ENCODE measurements around the gene OR10A6.

The OR10A6 gene

DNA sequence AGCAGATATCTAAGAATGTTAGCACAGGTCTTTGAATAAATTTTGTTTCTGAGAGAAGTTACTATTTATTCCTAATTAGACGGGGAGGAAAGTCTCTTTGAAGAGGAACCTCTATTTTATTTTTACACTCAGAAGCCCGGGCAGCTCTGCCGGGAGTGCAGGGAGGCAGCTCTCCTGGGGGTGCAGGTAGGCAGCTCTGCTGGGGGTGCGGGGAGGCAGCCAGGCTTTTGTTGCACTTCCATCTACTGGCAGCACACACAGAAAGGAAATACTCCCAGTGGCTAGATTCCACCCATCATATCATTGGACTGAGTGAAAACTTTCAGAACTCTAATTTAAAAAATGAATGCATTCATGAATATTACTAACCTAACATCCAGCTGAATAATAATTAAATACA lies 24.6 kb downstream of the OR10A6 start:
- Histone ChIP-seq H3K9me3 (ENCODE audit: severe bottlenecking) (no peaks in the 10 kb centered on the region), H3K27ac (ENCODE audit: poor library complexity, severe bottlenecking) (peak overlapping the region; percentile 94), H3K4me3 (ENCODE audit: severe bottlenecking) (peak overlapping the region; percentile 15), H3K4me1 (ENCODE audit: insufficient read depth, poor library complexity, severe bottlenecking) (peaks cover 47% of the 10 kb centered on the region), H3K27me3 (ENCODE audit: insufficient read depth, poor library complexity, severe bottlenecking) (no peaks in the 10 kb centered on the region), H3K36me3 (ENCODE audit: low read depth) (peaks cover 2% of the 10 kb centered on the region; the same call in 1 of the 2 replicates)
- DNase-seq (ENCODE audit: low spot score) = no peak
- TF ChIP-seq, protein P1, sequence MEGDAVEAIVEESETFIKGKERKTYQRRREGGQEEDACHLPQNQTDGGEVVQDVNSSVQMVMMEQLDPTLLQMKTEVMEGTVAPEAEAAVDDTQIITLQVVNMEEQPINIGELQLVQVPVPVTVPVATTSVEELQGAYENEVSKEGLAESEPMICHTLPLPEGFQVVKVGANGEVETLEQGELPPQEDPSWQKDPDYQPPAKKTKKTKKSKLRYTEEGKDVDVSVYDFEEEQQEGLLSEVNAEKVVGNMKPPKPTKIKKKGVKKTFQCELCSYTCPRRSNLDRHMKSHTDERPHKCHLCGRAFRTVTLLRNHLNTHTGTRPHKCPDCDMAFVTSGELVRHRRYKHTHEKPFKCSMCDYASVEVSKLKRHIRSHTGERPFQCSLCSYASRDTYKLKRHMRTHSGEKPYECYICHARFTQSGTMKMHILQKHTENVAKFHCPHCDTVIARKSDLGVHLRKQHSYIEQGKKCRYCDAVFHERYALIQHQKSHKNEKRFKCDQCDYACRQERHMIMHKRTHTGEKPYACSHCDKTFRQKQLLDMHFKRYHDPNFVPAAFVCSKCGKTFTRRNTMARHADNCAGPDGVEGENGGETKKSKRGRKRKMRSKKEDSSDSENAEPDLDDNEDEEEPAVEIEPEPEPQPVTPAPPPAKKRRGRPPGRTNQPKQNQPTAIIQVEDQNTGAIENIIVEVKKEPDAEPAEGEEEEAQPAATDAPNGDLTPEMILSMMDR (IDR thresholded peaks at IDR 0.05; ENCODE audit: poor library complexity, severe bottlenecking) = no peak
- peak; percentile 63 for ATAC-seq (ENCODE audit: low read depth)

DNA sequence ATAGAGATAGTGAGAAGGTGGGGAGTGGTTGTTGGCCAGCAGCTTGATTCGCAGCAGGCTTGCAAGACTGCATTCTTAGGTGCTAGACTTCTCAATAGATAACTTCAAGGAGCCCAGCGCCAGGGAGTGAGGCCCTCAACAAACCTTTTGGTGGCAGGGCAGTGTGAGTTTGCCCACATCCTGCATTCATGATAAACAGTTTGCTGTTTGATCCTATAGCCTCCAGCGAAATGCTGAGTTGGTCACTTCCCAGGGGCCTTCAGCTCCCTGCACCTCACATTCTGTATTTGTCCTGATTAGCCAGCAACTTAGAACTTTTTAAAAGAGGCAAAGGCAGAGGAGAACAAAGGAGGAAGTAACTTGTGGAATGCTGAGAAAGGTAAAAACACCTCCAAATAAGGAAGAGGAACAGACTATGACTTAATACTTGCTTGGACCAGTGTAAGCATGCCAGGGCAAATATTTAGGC lies 25.1 kb downstream of the OR10A6 start:
- Histone ChIP-seq H3K4me1 (ENCODE audit: insufficient read depth, poor library complexity, severe bottlenecking) (peaks cover 47% of the 10 kb centered on the region), H3K36me3 (ENCODE audit: low read depth) (peaks cover 6% of the 10 kb centered on the region), H3K27ac (ENCODE audit: poor library complexity, severe bottlenecking) (peak overlapping the region; percentile 94), H3K27me3 (ENCODE audit: insufficient read depth, poor library complexity, severe bottlenecking) (no peaks in the 10 kb centered on the region), H3K9me3 (ENCODE audit: severe bottlenecking) (no peaks in the 10 kb centered on the region), H3K4me3 (ENCODE audit: severe bottlenecking) (peak overlapping the region; percentile 15)
- ATAC-seq (ENCODE audit: low read depth) (peak; percentile 70), DNase-seq (ENCODE audit: low spot score) (peak; percentile 56)
- TF ChIP-seq, protein P1 (IDR thresholded peaks at IDR 0.05; ENCODE audit: poor library complexity, severe bottlenecking) = no peak

DNA sequence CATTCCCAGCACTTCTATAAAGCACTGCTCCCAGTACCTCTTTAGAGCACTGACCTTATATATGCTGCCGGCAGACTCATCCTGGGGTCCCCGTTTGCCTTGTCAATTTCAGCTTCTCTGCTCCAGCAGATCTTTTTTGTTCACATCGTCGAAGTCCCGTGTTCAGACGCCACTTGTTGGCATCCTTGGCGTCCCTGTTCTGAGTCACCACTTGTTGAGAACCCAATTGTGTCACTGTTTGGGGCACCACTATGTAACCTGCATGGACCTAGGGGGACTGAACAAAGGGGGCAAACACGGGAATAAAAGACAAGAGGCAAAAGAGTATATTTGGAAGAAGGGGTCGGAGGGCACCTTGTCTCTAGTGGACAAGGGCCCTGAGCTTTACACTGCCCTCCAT lies 25.5 kb downstream of the OR10A6 start:
- Histone ChIP-seq H3K4me1 (ENCODE audit: insufficient read depth, poor library complexity, severe bottlenecking) (peaks cover 44% of the 10 kb centered on the region), H3K4me3 (ENCODE audit: severe bottlenecking) (peak overlapping the region; percentile 15)
- TF ChIP-seq, protein P1 (IDR thresholded peaks at IDR 0.05; ENCODE audit: poor library complexity, severe bottlenecking) = no peak

DNA sequence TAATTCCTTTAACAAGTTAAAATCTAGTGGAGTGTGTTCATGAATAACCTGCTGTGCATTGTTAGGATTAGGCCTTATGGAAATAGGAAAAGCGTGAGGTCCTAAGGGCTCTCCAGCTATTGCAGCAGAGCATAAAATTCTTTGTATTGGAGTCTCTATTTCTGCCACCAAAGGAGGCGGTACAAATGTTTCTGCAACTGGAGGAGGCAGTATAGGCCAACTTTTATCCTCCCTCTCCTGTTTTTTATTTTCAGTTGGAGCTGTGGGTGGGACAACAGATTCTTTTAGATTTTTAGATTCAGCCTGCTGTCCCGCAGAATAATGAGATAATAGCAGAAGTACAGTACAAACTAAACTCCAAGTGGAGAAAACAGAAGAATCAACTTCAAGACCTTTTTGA lies 26.2 kb downstream of the OR10A6 start:
- peak overlapping the region; percentile 15 for H3K4me3 ChIP-seq (ENCODE audit: severe bottlenecking)

More for the DNA sequence above, 25.5 kb downstream of the OR10A6 start:
- ATAC-seq (ENCODE audit: low read depth) (peak; percentile 30), DNase-seq (ENCODE audit: low spot score) (no peak)
- H3K27ac ChIP-seq (ENCODE audit: poor library complexity, severe bottlenecking) = peak overlapping the region; percentile 94
- H3K36me3 ChIP-seq (ENCODE audit: low read depth) = peaks cover 9% of the 10 kb centered on the region
- H3K27me3 ChIP-seq (ENCODE audit: insufficient read depth, poor library complexity, severe bottlenecking) = no peaks in the 10 kb centered on the region
- no peaks in the 10 kb centered on the region for H3K9me3 ChIP-seq (ENCODE audit: severe bottlenecking)

DNA sequence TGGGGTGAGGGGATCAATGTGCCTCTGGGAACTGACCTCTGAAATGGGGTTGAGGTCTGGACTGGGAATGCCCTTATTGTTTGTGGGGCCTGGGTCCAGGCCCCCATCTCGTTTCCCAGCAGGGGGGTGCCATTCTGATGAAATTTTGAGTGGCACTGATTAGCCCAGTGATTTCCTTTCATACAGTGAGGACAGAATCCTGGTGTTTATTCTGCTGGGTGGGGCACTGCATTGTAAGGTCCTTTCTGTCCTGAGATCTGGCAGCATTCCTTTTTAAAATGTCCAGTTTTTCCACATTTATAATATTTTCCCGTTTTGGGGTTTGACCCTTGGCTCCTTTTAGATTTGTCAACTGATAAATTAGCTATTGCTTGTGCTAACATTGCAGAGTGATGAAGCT lies 27.1 kb downstream of the OR10A6 start:
- Histone ChIP-seq H3K4me1 (ENCODE audit: insufficient read depth, poor library complexity, severe bottlenecking) (peaks cover 35% of the 10 kb centered on the region), H3K4me3 (ENCODE audit: severe bottlenecking) (no peak overlapping the region)

More for the DNA sequence above, 26.2 kb downstream of the OR10A6 start:
- Histone ChIP-seq H3K27me3 (ENCODE audit: insufficient read depth, poor library complexity, severe bottlenecking) (no peaks in the 10 kb centered on the region), H3K36me3 (ENCODE audit: low read depth) (peaks cover 9% of the 10 kb centered on the region), H3K9me3 (ENCODE audit: severe bottlenecking) (no peaks in the 10 kb centered on the region), H3K27ac (ENCODE audit: poor library complexity, severe bottlenecking) (peak overlapping the region; percentile 94), H3K4me1 (ENCODE audit: insufficient read depth, poor library complexity, severe bottlenecking) (peaks cover 38% of the 10 kb centered on the region)
- DNase-seq (ENCODE audit: low spot score) (no peak), ATAC-seq (ENCODE audit: low read depth) (no peak)
- TF ChIP-seq, protein P1 (IDR thresholded peaks at IDR 0.05; ENCODE audit: poor library complexity, severe bottlenecking) = peak; percentile 51

More for the DNA sequence above, 27.1 kb downstream of the OR10A6 start:
- peak overlapping the region; percentile 94 for H3K27ac ChIP-seq (ENCODE audit: poor library complexity, severe bottlenecking)
- H3K27me3 ChIP-seq (ENCODE audit: insufficient read depth, poor library complexity, severe bottlenecking) = no peaks in the 10 kb centered on the region
- no peak for DNase-seq (ENCODE audit: low spot score)
- TF ChIP-seq, protein P1 (IDR thresholded peaks at IDR 0.05; ENCODE audit: poor library complexity, severe bottlenecking) = no peak
- H3K36me3 ChIP-seq (ENCODE audit: low read depth) = peaks cover 9% of the 10 kb centered on the region
- ATAC-seq (ENCODE audit: low read depth) = no peak
- H3K9me3 ChIP-seq (ENCODE audit: severe bottlenecking) = no peaks in the 10 kb centered on the region

All from RWPE2 (cell line).